ENCODE results near the gene PLCZ1.

GRCh38 chr12:18753481-18754123, 15.8 kb upstream of the PLCZ1 start:
- TF ChIP-seq CTCF (IDR thresholded peaks at IDR 0.05) (no peak), POLR2AphosphoS5 (IDR thresholded peaks at IDR 0.05) (no peak), POLR2A (IDR thresholded peaks at IDR 0.05) (no peak)

Measured in breast epithelium (tissue), 3 donors.